ENCODE measurements around the gene MAN2A1.

MAN2A1 gene

GRCh38 chr5:109711673-109712072 lies 21.9 kb downstream of the MAN2A1 start:
- no peak for TF ChIP-seq CTCF (IDR thresholded peaks at IDR 0.05)
- Histone ChIP-seq H3K4me3 (no peak overlapping the region), H3K27ac (no peak overlapping the region)
- DNase-seq (ENCODE audit: low spot score), result no peak

- no peak for TF ChIP-seq CTCF (IDR thresholded peaks at IDR 0.05)
These were observed 23.7 kb downstream of the MAN2A1 start for GRCh38 chr5:109713453-109713852.

GRCh38 chr5:109714592-109714991 lies 24.9 kb downstream of the MAN2A1 start:
- H3K27ac ChIP-seq, result no peak overlapping the region
- no peak for DNase-seq (ENCODE audit: low spot score)
- no peak overlapping the region for H3K4me3 ChIP-seq
- no peak for TF ChIP-seq CTCF (IDR thresholded peaks at IDR 0.05)

More at GRCh38 chr5:109713453-109713852, 23.7 kb downstream of the MAN2A1 start:
- Histone ChIP-seq H3K4me3 (no peak overlapping the region), H3K27ac (no peak overlapping the region)
- no peak for DNase-seq (ENCODE audit: low spot score)

- H3K4me3 ChIP-seq, result no peak overlapping the region
- no peak for TF ChIP-seq CTCF (IDR thresholded peaks at IDR 0.05)
- no peak for DNase-seq (ENCODE audit: low spot score)
- H3K27ac ChIP-seq, result no peak overlapping the region
These were observed 28.5 kb downstream of the MAN2A1 start for GRCh38 chr5:109718216-109718615.

- no peak overlapping the region for H3K27ac ChIP-seq
- TF ChIP-seq CTCF (IDR thresholded peaks at IDR 0.05), result no peak
- no peak overlapping the region for H3K4me3 ChIP-seq
- DNase-seq (ENCODE audit: low spot score), result no peak
These were observed 28.9 kb downstream of the MAN2A1 start for GRCh38 chr5:109718632-109719031.

GRCh38 chr5:109719978-109720377 lies 30.3 kb downstream of the MAN2A1 start:
- H3K4me3 ChIP-seq, result no peak overlapping the region
- H3K27ac ChIP-seq, result no peak overlapping the region
- DNase-seq (ENCODE audit: low spot score), result no peak
- TF ChIP-seq CTCF (IDR thresholded peaks at IDR 0.05), result no peak

- Histone ChIP-seq H3K27ac (no peak overlapping the region), H3K4me3 (no peak overlapping the region)
- no peak for DNase-seq (ENCODE audit: low spot score)
- TF ChIP-seq CTCF (IDR thresholded peaks at IDR 0.05), result no peak
These were observed 32.0 kb downstream of the MAN2A1 start for GRCh38 chr5:109721741-109722140.
